ENCODE data around the gene SGSM1.

Gene SGSM1

DNA sequence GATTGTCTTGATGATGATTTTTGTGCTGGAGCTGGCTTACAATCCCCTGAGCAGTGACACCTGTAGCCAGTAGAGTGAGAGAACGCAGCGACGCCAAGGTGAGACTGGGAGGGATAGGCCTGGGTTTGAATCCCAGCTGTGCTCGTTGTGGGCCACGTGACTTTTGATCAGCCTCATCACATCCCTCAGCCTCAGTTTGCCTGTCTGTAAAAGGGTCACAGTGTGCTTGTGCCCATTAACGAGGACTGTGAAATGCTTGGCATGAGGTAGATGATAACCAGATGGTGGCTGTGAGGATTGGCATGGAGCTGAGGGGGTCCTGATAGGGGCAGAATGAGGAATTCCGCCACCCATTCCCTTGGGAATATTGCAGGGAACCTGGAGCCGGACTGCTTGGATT, 156.1 kb downstream of the SGSM1 start:
- Histone ChIP-seq H3K27me3 (ENCODE audit: control insufficient read depth, low read length) (no peaks in the 10 kb centered on the region), H3K9me2 (replicated peaks; ENCODE audit: control insufficient read depth, low read length) (no peaks in the 10 kb centered on the region), H3K79me2 (ENCODE audit: control insufficient read depth, low read length) (no peaks in the 10 kb centered on the region), H3K4me1 (ENCODE audit: control insufficient read depth, low read length) (no peaks in the 10 kb centered on the region), H3K4me2 (ENCODE audit: low read length) (no peak overlapping the region), H4K20me1 (ENCODE audit: control insufficient read depth, insufficient read depth, low read depth, low read length) (no peaks in the 10 kb centered on the region), H3F3A (ENCODE audit: control insufficient read depth, insufficient read depth) (no peaks in the 10 kb centered on the region), H3K27ac (ENCODE audit: low read depth, low read length) (no peak overlapping the region), H3K9me3 (ENCODE audit: control insufficient read depth, insufficient read depth, low read length) (no peaks in the 10 kb centered on the region), H3K4me3 (ENCODE audit: low read length) (no peak overlapping the region), H3K36me3 (ENCODE audit: control insufficient read depth, low read length) (no peaks in the 10 kb centered on the region)
- TF ChIP-seq, protein P1, sequence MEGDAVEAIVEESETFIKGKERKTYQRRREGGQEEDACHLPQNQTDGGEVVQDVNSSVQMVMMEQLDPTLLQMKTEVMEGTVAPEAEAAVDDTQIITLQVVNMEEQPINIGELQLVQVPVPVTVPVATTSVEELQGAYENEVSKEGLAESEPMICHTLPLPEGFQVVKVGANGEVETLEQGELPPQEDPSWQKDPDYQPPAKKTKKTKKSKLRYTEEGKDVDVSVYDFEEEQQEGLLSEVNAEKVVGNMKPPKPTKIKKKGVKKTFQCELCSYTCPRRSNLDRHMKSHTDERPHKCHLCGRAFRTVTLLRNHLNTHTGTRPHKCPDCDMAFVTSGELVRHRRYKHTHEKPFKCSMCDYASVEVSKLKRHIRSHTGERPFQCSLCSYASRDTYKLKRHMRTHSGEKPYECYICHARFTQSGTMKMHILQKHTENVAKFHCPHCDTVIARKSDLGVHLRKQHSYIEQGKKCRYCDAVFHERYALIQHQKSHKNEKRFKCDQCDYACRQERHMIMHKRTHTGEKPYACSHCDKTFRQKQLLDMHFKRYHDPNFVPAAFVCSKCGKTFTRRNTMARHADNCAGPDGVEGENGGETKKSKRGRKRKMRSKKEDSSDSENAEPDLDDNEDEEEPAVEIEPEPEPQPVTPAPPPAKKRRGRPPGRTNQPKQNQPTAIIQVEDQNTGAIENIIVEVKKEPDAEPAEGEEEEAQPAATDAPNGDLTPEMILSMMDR (IDR thresholded peaks at IDR 0.05; ENCODE audit: low read depth, low read length, poor library complexity, severe bottlenecking) = no peak
- TF ChIP-seq EZH2phosphoT487 (IDR thresholded peaks at IDR 0.05; ENCODE audit: borderline replicate concordance, low read length) = no peak

DNA sequence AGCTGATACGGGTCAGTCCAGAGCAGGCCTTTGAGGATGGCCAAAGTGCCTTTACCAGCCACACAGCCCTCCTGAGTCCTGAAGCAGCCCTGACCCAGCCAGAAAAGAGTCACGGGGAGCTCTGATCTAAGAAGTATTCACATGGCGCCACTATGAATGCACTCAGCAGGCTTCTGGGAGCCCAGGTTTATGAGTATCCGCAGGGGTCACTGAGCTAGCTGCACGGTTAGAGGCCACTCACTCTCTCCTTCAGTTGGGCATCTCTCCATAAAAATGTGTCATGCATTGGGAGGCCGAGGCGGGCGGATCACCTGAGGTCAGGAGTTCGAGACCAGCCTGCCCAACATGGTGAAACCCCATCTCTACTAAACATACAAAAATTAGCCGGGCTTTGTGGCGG, 156.8 kb downstream of the SGSM1 start:
- H3F3A ChIP-seq (ENCODE audit: control insufficient read depth, insufficient read depth) = no peaks in the 10 kb centered on the region
- H3K4me3 ChIP-seq (ENCODE audit: low read length) = no peak overlapping the region
- no peaks in the 10 kb centered on the region for H3K4me1 ChIP-seq (ENCODE audit: control insufficient read depth, low read length)
- no peaks in the 10 kb centered on the region for H3K79me2 ChIP-seq (ENCODE audit: control insufficient read depth, low read length)
- no peaks in the 10 kb centered on the region for H3K36me3 ChIP-seq (ENCODE audit: control insufficient read depth, low read length)
- H3K9me3 ChIP-seq (ENCODE audit: control insufficient read depth, insufficient read depth, low read length) = no peaks in the 10 kb centered on the region
- TF ChIP-seq EZH2phosphoT487 (IDR thresholded peaks at IDR 0.05; ENCODE audit: borderline replicate concordance, low read length) = no peak
- TF ChIP-seq, protein P1 (IDR thresholded peaks at IDR 0.05; ENCODE audit: low read depth, low read length, poor library complexity, severe bottlenecking) = no peak
- no peaks in the 10 kb centered on the region for H3K9me2 ChIP-seq (replicated peaks; ENCODE audit: control insufficient read depth, low read length)
- no peaks in the 10 kb centered on the region for H4K20me1 ChIP-seq (ENCODE audit: control insufficient read depth, insufficient read depth, low read depth, low read length)
- no peak overlapping the region for H3K27ac ChIP-seq (ENCODE audit: low read depth, low read length)
- no peaks in the 10 kb centered on the region for H3K27me3 ChIP-seq (ENCODE audit: control insufficient read depth, low read length)
- no peak overlapping the region for H3K4me2 ChIP-seq (ENCODE audit: low read length)

DNA sequence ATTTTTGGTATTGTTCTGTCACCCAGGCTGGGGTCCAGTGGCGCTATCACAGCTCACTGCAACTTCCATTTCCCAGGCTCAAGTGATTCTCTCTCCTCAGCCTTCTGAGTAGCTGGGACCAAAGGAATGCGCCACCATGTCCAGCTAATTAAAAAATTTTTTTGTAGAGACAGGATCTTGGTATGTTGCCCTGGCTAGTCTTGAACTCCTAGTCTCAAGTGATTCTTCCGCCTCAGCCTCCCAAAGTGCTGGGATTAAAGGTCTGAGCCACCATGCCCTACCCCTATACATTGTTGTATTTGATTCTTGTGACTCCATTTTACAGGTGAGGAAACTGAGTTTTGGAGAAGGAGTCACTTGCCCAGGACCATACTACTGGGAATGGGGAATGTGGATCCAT, 158.4 kb downstream of the SGSM1 start:
- TF ChIP-seq EZH2phosphoT487 (IDR thresholded peaks at IDR 0.05; ENCODE audit: borderline replicate concordance, low read length) = no peak
- TF ChIP-seq, protein P1 (IDR thresholded peaks at IDR 0.05; ENCODE audit: low read depth, low read length, poor library complexity, severe bottlenecking) = no peak
- Histone ChIP-seq H3K27me3 (ENCODE audit: control insufficient read depth, low read length) (no peaks in the 10 kb centered on the region), H3K4me2 (ENCODE audit: low read length) (no peak overlapping the region), H3K36me3 (ENCODE audit: control insufficient read depth, low read length) (no peaks in the 10 kb centered on the region), H3K9me2 (replicated peaks; ENCODE audit: control insufficient read depth, low read length) (no peaks in the 10 kb centered on the region), H3F3A (ENCODE audit: control insufficient read depth, insufficient read depth) (no peaks in the 10 kb centered on the region), H3K4me3 (ENCODE audit: low read length) (no peak overlapping the region), H3K27ac (ENCODE audit: low read depth, low read length) (no peak overlapping the region), H4K20me1 (ENCODE audit: control insufficient read depth, insufficient read depth, low read depth, low read length) (no peaks in the 10 kb centered on the region), H3K4me1 (ENCODE audit: control insufficient read depth, low read length) (no peaks in the 10 kb centered on the region), H3K79me2 (ENCODE audit: control insufficient read depth, low read length) (no peaks in the 10 kb centered on the region), H3K9me3 (ENCODE audit: control insufficient read depth, insufficient read depth, low read length) (no peaks in the 10 kb centered on the region)

All from DOHH2 (cell line).